ENCODE data around the gene GREM1. TPM values are rescaled to one million over a fixed set of nuclear protein-coding genes. Genes with fewer than 3 reads are reported as not detected.

GREM1 gene
- polyA plus RNA-seq, 4 donors: 0.23 to 7.2 (median 0.26) TPM

- no peak for DNase-seq (ENCODE audit: low read depth in 4 of 4, low spot score in 2 of 4)
Observed at GRCh38 chr15:32729700-32730395, 12.0 kb downstream of the GREM1 start.

GRCh38 chr15:32730677-32731654, 13.2 kb downstream of the GREM1 start:
- DNase-seq (ENCODE audit: low read depth in 4 of 4, low spot score in 2 of 4): peak in 2 of 4 donors; percentile 35 to 47

- DNase-seq (ENCODE audit: low read depth in 4 of 4, low spot score in 2 of 4): no peak
Observed at GRCh38 chr15:32732574-32733157, 14.9 kb downstream of the GREM1 start.

- DNase-seq (ENCODE audit: low read depth in 4 of 4, low spot score in 2 of 4): no peak
Observed at GRCh38 chr15:32733281-32733680, 15.5 kb downstream of the GREM1 start.

- no peak for DNase-seq (ENCODE audit: low read depth in 4 of 4, low spot score in 2 of 4)
Observed at GRCh38 chr15:32735989-32736700, 18.3 kb downstream of the GREM1 start.

GRCh38 chr15:32736701-32737061, 18.9 kb downstream of the GREM1 start:
- no peak for DNase-seq (ENCODE audit: low read depth in 4 of 4, low spot score in 2 of 4)

GRCh38 chr15:32737304-32737703, 19.5 kb downstream of the GREM1 start:
- DNase-seq (ENCODE audit: low read depth in 4 of 4, low spot score in 2 of 4): no peak

- DNase-seq (ENCODE audit: low read depth in 4 of 4, low spot score in 2 of 4): no peak
Observed at GRCh38 chr15:32738666-32739065, 20.9 kb downstream of the GREM1 start.

GRCh38 chr15:32739522-32740063, 21.8 kb downstream of the GREM1 start:
- no peak for DNase-seq (ENCODE audit: low read depth in 4 of 4, low spot score in 2 of 4)

- no peak for DNase-seq (ENCODE audit: low read depth in 4 of 4, low spot score in 2 of 4)
Observed at GRCh38 chr15:32743411-32744140, 25.8 kb downstream of the GREM1 start.

- no peak for DNase-seq (ENCODE audit: low read depth in 4 of 4, low spot score in 2 of 4)
Observed at GRCh38 chr15:32746116-32746857, 28.5 kb downstream of the GREM1 start.

GRCh38 chr15:32747921-32748342, 30.1 kb downstream of the GREM1 start:
- DNase-seq (ENCODE audit: low read depth in 4 of 4, low spot score in 2 of 4): no peak

GRCh38 chr15:32750979-32751378, 33.2 kb downstream of the GREM1 start:
- DNase-seq (ENCODE audit: low read depth in 4 of 4, low spot score in 2 of 4): no peak

GRCh38 chr15:32757426-32757825, 39.6 kb downstream of the GREM1 start:
- no peak for DNase-seq (ENCODE audit: low read depth in 4 of 4, low spot score in 2 of 4)

- DNase-seq (ENCODE audit: low read depth in 4 of 4, low spot score in 2 of 4): no peak
Observed at GRCh38 chr15:32763295-32763694, 45.5 kb downstream of the GREM1 start.

GRCh38 chr15:32765236-32765635, 47.4 kb downstream of the GREM1 start:
- no peak for DNase-seq (ENCODE audit: low read depth in 4 of 4, low spot score in 2 of 4)

GRCh38 chr15:32766101-32766500, 48.3 kb downstream of the GREM1 start:
- no peak for DNase-seq (ENCODE audit: low read depth in 4 of 4, low spot score in 2 of 4)

- no peak for DNase-seq (ENCODE audit: low read depth in 4 of 4, low spot score in 2 of 4)
Observed at GRCh38 chr15:32767236-32767635, 49.4 kb downstream of the GREM1 start.

GRCh38 chr15:32774022-32774421, 56.2 kb downstream of the GREM1 start:
- no peak for DNase-seq (ENCODE audit: low read depth in 4 of 4, low spot score in 2 of 4)

Measured in left renal cortex interstitium (tissue), 4 donors.